ENCODE data around the gene UNC5B.
"Not testable (repeated sequence)": the region's sequence is repeated elsewhere in the genome, so short reads cannot be mapped to it uniquely, and the experiment has no call there.

The UNC5B gene

DNA sequence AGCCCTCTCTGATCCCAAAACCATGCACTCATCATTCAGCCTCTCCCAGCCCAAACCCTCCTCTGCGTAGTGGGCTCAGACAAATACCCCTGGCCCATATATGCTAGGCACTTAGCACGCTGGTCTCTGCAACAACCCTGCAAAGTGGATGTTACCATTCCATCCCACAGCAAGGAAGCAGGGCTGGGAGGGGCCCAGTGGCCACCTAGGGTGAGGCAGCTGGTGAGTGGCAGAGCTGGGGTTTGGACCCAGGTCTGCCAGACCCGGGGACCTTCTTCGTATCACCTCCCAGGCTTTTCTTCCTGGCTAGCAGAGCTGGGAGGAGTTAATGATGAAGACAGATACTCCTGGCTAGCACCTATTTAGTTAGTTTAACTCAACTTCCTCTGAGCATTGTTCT lies 73.6 kb downstream of the UNC5B start:
- DNase-seq, result no peak

DNA sequence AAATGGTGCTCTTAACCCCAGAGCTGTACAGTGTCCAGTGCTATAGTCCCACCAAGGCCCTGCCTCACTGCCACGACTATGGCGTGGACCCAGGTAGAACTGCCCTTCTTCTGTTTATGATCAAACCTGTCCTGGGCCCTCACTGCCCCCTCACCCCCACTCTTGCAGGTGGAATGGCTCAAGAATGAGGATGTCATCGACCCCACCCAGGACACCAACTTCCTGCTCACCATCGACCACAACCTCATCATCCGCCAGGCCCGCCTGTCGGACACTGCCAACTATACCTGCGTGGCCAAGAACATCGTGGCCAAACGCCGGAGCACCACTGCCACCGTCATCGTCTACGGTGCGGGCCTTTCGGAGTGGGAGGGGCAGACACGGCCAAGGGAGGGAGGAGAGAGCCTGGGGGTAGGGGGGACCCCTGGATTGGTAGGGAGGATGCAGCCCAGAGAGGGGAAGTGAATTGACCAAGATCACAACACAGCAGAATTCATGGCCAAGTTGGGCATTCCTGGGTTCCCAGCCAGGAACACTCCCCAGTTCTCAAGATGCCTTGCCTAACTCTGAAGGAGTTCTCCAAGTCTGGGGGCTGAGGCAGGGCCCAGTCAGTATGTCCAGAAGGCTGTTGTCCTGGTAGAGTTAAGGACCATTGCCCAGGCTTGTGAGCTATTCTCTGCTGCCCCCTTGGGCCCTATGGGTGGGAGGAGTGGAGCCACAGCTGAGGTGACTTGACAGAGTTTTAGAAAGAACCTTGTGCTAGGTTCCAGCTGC lies 74.3 kb downstream of the UNC5B start:
- DNase-seq, result no peak

DNA sequence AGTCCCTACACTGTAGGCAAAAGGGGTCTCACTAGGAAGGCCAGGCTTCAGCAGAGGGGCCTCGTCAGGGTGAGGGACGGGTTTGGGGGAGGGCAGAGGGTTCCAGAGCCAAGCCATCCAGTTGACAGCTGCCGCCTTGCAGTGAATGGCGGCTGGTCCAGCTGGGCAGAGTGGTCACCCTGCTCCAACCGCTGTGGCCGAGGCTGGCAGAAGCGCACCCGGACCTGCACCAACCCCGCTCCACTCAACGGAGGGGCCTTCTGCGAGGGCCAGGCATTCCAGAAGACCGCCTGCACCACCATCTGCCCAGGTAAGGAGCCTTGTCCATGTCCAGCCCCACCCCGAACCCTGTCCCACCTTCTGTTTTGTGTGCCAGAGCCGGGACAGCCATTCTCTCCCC lies 75.1 kb downstream of the UNC5B start:
- no peak for DNase-seq

DNA sequence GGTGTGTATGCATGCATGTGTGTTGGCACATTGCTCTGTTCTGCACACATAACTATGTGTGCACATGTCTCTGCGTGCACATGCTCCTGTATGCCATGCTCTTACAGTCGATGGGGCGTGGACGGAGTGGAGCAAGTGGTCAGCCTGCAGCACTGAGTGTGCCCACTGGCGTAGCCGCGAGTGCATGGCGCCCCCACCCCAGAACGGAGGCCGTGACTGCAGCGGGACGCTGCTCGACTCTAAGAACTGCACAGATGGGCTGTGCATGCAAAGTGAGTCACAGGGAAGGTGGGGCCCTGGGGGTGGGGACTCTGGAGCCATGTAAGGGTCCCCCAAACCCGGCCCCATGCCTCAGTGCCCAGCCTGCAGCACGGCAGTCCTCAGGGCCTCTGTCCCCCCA lies 76.1 kb downstream of the UNC5B start:
- no peak for DNase-seq

DNA sequence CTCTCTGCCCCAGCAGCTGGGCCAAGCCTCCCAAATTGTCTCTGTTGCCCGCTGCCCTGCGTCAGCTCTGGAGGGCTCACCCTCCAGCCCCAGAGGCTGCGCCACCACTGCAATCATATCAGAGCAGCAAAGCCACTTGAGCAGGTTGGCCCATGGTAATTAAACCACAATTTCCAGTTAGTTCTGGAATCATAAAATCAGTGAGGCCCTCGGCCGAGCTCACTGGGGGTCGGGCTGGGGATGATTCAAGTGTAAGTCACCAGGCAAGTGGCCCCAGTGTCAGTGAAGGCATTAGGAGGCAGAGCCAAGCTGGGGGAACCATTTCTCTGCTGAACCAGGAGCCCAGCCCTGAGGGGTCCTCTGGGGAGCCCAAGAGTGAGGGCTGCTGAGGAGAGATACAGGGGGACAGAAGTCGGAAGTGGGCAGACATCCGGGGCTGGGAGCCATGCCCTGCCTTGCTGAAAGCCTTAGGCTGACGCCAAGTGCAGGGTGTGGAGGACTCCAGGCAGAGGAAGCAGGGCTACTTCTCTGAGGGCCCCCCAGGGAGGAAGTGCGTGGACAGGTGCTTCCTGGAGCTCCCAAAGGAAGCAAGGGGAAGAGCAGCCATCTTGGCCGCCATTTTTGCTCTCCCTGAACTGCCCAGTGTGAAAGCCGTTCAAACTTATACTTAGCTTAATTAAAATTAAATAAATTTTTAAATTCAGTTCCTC lies 77.2 kb downstream of the UNC5B start:
- no peak for DNase-seq

DNA sequence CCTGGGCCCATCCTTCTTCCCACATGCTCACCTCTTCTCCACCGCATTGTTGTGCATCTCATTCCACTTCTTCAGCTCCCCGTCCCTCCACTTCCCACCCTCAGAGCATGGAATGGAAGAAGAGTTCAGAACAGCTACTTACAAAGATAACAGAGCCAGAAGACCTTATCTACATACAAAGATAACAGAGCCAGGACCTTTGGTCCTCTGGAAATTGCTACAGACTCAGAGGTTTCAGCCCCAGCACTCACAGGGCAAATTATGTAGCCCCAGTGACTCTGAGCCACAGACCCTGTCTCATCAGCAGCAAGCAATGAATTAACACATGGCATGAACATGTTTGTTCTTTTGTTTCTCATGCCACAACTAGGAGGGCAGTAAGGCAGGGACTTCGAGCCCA lies 78.0 kb downstream of the UNC5B start:
- no peak for DNase-seq

DNA sequence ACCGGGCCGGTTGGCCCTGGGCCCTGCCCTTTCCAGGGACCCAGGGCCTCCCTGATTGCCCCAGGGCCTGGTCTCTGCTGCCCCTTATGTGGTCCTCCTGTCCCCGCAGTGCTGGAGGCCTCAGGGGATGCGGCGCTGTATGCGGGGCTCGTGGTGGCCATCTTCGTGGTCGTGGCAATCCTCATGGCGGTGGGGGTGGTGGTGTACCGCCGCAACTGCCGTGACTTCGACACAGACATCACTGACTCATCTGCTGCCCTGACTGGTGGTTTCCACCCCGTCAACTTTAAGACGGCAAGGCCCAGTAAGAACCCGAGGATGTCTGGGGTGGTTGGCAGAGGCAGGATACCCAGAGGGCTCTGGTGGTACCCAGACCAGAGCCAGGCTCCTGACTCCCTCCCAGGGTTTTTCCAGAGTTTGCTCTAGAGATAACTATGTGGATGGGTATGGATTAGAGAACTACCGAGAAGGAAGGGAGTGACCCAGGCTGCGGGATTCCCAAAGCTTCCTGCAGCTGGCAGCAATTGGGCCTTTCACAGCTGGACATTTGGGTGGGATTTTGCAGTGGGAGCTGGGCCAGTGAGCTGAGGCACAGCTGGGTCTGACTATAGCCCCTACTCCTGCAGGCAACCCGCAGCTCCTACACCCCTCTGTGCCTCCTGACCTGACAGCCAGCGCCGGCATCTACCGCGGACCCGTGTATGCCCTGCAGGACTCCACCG lies 78.6 kb downstream of the UNC5B start:
- no peak for DNase-seq

DNA sequence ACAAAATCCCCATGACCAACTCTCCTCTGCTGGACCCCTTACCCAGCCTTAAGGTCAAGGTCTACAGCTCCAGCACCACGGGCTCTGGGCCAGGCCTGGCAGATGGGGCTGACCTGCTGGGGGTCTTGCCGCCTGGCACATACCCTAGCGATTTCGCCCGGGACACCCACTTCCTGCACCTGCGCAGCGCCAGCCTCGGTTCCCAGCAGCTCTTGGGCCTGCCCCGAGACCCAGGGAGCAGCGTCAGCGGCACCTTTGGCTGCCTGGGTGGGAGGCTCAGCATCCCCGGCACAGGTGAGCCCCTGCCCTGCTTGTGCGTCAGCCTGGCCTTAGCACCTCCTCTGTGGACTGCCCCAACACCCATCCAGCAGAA lies 79.1 kb downstream of the UNC5B start:
- no peak for DNase-seq

DNA sequence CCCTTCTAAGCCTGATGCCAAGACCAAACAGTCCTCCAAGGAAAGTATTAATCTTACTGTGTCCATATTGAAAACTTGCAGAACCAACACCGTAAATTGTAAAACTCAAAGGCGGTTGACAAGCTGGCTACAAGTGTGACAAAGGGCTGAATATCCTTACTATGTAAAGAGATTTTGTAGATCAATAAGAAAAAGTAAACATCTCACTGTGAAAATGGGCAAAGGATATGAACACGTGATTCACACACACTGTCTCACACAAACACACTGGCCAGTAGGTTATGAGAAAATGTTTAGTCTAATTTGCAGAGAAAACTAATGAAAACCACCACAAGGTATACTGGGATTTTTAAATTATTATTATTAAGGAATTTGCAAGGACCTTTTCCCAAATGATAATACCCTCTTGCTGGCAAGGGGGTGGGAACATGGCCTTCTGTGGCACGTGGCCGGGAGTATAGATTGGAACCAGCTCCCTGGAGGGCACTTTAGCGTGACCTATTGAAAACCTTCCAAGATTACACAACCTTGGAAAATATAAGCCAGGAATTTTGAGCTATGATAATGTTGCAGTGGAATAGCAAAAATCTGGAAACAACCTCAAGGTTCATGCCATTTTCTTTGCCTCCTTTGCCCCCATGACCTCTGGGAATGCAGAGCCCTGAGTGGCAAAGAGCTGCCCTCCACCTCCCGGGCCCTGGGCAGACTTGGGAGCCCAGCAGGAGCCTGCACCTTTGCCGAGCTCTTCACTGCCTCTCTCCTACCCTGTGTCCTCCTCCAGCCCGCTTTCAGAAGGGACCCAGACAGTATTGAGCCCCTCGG lies 80.5 kb downstream of the UNC5B start:
- DNase-seq, result no peak

DNA sequence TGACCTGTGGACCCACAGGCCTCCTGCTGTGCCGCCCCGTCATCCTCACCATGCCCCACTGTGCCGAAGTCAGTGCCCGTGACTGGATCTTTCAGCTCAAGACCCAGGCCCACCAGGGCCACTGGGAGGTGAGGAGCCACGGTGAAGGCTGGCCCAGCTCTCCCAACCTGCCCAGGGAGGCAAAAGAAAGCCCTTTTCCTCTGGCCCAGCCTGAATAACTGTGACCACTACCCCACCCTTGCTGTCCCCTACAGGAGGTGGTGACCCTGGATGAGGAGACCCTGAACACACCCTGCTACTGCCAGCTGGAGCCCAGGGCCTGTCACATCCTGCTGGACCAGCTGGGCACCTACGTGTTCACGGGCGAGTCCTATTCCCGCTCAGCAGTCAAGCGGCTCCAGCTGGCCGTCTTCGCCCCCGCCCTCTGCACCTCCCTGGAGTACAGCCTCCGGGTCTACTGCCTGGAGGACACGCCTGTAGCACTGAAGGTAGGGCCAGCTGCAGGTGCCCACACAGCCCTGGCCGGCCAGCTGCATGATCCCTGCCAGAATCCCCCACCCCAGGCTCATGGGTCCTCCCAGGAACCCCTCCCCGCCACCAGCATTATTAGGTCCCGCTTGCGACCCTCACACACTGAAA lies 81.2 kb downstream of the UNC5B start:
- DNase-seq, result peak; percentile 75

DNA sequence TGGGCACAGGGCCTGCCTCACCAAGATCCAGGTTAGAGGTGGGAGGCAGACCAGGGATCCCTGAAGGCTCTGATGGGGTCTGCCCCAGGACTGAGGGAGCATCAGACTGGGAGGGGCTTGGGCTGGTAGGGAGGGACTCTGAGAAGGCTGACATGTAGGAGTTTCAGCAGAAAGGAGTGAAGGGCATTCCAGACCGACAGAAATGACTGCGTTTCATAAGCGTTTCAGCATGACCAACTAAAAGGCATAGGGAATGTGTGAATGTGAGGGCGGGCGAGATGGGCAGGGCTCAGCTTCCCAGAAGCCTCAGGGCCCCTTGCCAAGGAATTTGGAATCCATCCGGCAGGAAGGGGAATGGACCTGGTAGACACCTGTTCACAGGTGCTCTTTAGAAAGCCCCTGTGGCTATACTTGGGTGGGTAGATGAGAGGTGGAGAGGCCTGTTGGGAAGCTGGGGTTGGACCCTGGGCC lies 81.8 kb downstream of the UNC5B start:
- no peak for DNase-seq

DNA sequence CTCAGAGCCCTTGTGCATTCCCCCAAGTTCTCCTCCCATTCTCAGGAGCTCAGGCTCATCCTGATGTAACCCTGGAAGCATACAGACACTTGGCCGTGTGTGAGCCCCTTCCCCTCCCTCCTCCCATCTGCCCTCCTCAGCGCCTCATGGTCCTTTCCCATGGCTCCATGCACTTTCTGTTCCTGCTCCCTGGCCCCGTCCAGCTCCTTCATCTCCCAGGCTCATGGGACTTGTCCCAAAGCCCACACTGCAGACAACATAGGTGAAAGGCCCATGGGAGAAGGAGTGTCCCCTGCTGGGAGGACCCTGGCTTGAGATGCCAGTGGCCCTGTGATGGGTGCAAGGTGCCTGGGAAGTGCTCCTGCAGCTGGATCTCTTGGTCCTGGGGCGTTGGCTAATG lies 82.5 kb downstream of the UNC5B start:
- no peak for DNase-seq

DNA sequence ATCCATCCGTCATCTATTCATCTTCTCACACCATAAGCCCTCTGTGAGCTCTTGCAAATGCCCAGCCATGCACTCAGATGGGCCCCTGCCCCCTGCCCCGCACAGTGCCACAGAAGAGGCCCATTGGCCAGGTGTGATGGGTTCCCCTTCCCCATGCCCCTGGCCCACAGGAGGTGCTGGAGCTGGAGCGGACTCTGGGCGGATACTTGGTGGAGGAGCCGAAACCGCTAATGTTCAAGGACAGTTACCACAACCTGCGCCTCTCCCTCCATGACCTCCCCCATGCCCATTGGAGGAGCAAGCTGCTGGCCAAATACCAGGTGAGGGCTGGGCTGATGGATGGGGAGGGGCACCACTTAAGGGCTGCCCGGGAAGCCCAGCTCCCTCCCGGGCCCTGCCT lies 83.3 kb downstream of the UNC5B start:
- DNase-seq, result no peak

DNA sequence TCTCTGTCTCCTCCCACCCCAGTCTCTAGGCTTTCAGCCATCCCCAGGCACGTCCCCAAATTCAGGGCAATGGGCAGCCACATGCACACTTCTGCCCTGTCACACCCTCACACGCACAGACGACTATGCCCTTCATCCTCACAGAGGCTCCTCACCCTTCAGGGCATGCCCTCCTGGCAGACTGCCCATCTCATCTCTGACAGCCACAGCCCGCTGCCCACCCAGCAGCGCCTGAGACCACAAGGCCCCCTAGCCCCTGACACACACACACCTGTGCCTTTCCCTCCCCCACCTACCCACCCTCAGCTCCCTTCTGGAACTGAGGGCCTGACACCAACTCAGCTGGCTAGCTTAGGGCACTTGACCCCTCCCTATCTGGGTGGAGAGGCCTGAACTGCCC lies 83.7 kb downstream of the UNC5B start:
- DNase-seq, result no peak

DNA sequence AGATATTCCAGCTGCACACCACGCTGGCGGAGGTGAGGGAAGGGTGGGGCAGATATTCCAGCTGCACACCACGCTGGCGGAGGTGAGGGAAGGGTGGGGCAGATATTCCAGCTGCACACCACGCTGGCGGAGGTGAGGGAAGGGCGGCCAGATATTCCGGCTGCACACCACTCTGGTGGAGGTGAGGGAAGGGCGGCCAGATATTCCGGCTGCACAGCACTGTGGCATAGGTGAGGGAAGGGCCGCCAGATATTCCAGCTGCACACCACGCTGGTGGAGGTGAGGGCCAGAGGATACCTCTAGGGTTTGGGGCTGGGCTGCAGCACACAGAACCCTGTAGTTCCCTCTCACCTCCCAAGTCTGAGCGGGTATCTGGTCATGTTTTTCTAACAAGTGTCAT lies 84.4 kb downstream of the UNC5B start:
- DNase-seq, result not testable (repeated sequence)

DNA sequence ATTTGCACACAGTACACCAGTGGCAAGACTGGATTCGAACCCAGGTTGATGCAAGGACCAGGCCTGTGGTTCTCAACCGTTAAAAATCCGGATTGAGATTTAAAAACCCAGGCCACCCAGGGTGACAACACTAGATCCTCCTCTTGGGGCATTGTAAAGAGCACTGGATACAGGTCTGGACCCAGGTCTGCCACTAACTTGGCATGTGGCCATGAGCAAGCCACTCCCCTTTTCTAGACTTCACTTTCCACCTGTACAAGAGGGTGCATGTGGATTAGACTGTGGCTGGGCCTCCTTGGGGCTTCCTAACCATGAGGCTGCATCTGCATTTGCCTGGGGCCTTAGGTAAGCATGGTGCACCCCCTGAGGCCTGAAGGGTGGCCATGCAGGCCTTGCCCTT lies 85.0 kb downstream of the UNC5B start:
- DNase-seq, result no peak

DNA sequence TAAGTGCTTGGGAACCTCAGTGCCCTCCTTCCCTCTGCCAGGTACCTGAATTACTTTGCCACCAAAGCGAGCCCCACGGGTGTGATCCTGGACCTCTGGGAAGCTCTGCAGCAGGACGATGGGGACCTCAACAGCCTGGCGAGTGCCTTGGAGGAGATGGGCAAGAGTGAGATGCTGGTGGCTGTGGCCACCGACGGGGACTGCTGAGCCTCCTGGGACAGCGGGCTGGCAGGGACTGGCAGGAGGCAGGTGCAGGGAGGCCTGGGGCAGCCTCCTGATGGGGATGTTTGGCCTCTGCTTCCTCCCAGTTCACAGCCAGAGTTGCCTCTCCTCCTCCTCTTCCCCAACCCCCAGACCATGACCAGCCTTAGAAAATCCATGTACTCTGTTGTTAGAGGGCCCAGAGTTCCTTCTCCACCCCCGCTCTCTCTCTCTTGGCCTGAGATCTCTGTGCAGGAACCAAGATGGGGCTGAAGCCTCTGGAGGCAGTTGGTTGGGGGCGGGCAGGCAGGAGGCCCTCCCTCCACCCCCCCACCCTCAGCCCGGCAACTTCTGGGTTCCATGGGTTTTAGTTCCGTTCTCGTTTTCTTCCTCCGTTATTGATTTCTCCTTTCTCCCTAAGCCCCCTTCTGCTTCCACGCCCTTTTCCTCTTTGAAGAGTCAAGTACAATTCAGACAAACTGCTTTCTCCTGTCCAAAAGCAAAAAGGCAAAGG lies 86.9 kb downstream of the UNC5B start:
- no peak for DNase-seq

DNA sequence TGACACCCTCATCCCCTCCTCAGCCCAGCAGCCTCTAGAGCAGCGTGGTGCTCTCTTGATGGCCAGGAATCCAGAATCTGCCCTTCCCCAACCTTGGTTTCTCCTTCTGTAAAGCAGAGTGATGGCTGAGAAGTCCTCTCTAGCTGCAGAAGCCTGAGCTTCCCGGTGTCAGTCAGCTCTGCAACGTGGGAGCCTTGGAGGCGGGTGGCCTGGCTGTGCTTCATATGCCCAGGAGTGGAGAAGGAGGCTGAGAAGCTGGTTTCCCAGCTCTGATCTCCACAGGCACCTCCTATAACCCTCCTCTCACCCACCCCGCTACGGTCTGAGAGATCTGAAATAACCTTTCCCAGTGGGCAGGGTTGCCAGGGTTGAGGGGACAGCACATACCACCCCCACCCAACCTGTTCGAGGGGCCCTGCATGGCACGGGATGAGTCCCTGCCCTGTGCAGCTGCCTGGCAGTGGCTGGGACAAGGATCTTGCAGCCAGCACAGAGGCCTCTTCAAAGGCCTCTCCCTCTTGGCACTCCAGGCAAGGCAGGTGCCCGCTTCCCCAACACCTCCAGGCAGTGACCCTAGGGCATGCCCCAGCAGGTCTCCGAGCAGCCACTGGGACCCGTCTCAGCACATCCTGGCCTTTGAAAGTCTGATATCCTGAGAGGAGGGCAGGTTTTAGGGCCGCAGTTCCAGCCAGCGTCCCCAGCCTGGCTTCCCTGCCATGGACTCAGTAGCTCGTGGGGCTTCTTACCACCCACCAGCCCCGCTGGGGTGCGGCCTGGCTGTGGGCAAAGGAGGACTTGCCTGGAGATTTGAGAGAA lies 88.4 kb downstream of the UNC5B start:
- peak; percentile 71 for DNase-seq

DNA sequence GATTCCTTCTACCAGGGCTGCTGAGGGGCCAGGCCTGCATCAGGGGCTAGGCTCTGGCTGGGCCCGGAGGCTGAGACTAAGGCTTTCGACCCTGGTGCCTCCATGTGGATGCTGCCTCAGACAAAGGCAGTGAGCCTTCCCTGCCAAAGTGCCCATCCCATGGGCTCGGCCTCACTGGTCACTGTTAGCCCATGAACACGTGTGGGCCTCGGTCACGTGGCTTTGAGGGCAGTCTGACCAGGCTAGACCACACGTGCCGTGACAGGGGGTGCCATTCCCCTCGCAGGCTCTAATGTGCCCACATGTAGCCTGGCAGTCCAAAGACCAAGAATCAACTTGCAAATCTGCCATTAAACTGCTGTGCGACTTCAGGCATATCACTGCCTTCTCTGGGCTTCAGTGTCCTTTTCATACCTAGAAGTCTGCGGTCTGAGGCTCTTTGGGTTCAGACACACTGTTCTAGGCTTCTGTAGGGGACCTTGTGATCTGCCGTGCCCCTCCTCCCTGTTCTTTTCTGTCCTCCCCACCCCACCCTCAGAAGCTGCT lies 89.1 kb downstream of the UNC5B start:
- DNase-seq, result no peak

DNA sequence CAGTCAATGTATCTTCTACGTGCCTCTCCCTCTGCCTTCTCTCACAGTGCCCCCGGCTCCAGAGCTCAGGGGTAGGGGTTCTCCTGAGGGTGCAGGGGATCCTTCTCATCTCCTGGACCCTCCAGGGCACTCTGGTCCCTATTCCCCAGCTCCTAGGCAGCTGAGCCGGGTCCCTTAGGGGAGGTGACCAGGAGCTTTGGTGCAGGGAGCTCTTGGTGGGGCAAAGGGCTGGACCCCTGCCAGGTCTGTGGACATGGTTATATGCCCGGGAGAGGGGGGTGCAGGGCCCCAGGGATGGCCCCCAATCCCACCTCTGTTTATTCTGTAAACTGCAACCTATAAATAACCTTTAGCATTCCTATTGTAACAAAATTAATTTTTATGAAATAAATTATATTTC lies 90.1 kb downstream of the UNC5B start:
- DNase-seq, result no peak

Data from NCI-H510A (cell line).